Measurements from ENCODE around the gene SRSF2.
A peak's percentile ranks its signal among the peaks of the same experiment; 100 is the strongest.
"Not testable (repeated sequence)": the region's sequence is repeated elsewhere in the genome, so short reads cannot be mapped to it uniquely, and the experiment has no call there.

Gene SRSF2

DNA sequence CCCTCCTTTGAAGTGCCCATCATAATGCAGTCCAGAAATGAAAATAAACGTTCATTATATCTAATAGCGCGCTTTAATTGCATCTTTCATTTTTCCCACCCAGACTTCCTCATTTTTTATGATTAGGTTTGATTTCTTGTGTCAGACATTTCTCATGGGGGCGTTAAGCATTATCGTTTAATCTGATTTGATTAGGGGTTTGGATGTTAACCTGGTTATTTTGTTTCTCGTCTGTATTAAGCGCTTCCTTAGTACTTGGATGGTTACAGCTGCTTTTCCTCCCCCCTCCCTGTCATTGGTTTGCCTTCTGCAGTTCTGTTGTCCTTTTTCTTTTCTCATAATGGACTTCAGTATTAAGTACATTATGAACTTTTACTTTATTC lies 1.3 kb upstream of the SRSF2 start:
- DNase-seq (ENCODE audit: low read depth, low spot score) = no peak

GRCh38 chr17:76737676-76738467 lies 741 bp upstream of the SRSF2 start, which contains the start of gene MFSD11:
TSS of gene MFSD11 (plus strand) at chr17:76738119. CDS start at chr17:76738353, 234 bp downstream.
- peak; percentile 77 for DNase-seq (ENCODE audit: low read depth, low spot score)

- DNase-seq (ENCODE audit: low read depth, low spot score) = no peak
Observed at GRCh38 chr17:76736349-76737081, 616 bp downstream of the SRSF2 start.

DNA sequence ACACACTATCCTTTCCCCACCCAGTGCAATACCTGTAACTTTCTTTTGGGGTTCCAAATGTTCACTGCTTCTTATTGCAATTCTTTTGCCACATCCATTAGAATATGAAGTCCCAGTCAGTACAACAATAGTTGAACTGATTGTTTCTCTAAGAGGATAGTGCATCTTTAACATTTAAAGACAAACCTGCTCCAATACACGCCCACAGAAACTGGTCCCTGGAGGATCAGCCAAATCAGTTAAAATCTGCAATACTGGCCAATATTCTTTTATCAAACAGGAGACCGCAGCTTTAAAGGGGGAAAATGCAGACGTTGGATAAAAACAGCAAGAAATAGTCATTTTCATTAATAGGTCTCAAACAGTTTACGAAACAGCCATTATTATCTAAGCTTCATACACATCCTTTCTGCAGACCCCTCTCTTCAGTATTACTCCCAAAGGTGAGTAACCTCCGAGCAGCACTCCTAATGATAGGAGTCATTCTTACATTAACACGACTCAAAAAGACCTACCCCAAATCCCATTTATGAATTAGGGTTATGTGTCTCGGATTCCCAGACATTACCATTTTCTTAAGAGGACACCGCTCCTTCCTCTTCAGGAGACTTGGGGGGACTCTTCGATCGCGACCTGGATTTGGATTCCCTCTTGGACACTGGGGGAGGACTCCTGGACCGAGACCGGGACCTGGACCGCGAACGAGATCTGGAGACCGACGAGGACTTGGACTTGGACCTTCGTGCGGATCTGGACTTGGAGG lies 1.4 kb downstream of the SRSF2 start:
- DNase-seq (ENCODE audit: low read depth, low spot score) = no peak

GRCh38 chr17:76735006-76735405 lies 2.1 kb downstream of the SRSF2 start:
- DNase-seq (ENCODE audit: low read depth, low spot score) = no peak

- DNase-seq (ENCODE audit: low read depth, low spot score) = no peak
Observed at GRCh38 chr17:76734080-76734840, 2.9 kb downstream of the SRSF2 start.

GRCh38 chr17:76733618-76733957 lies 3.5 kb downstream of the SRSF2 start:
- DNase-seq (ENCODE audit: low read depth, low spot score) = no peak

DNA sequence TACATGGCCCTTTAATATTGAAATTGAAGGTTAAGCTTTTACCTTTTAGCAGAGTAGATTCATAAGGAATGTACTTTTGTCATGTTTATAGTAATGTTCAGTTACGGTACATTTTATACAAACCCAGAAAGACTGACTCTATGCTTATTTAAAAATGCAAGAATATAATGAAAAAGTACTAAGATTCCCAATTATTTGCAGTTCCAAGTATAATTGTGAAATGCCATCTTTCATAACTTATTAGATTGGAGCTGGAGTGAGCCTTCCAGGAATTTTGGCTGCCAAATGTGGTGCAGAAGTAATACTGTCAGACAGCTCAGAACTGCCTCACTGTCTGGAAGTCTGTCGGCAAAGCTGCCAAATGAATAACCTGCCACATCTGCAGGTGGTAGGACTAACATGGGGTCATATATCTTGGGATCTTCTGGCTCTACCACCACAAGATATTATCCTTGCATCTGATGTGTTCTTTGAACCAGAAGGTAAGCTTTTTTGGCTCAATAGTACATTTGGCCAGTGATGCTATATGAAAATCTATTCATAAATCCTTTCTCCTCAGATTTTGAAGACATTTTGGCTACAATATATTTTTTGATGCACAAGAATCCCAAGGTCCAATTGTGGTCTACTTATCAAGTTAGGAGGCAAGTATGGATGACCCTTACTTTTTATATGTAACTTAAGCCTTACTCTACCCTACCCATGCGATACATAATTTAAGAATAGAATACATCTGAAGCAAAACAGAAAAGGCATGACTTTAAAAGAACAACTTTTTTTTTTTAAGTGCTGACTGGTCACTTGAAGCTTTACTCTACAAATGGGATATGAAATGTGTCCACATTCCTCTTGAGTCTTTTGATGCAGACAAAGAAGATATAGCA lies 4.2 kb downstream of the SRSF2 start:
- no peak for DNase-seq (ENCODE audit: low read depth, low spot score)

GRCh38 chr17:76731800-76732733 lies 5.1 kb downstream of the SRSF2 start:
- not testable (repeated sequence) for DNase-seq (ENCODE audit: low read depth, low spot score)

DNA sequence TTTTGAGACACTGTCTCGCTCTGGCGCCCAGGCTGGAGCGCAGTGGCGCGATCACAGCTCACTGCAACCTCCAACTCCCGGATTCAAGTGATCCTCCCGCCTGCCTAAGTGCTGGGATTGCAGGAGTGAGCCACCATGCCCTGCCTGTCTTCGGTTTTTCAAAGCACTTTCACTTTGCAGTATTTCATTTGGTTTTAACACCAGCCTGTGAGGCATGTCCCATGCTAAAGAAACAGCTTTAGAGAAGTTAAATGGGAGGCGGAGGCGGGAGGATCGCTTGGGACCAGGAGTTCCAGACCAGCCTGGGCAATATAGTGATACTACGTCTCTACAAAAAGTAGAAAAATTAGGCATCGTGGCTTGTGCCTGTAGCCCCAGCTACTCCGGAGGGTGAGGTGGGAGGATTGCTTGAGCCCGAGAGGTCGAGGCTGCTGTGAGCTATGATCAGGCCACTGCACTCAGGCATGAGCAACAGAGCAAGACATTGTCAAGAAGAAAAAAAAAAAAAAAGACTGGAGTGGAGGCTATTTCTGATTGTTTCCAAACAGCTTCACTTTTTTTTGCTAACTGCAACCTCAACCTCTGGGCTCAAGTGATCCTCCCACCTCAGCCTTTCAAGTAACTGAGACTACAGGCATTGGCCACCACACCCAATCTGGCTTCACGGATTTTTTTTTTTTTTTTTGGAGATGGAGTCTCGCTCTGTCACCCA lies 9.2 kb downstream of the SRSF2 start:
- no peak for DNase-seq (ENCODE audit: low read depth, low spot score)

DNA sequence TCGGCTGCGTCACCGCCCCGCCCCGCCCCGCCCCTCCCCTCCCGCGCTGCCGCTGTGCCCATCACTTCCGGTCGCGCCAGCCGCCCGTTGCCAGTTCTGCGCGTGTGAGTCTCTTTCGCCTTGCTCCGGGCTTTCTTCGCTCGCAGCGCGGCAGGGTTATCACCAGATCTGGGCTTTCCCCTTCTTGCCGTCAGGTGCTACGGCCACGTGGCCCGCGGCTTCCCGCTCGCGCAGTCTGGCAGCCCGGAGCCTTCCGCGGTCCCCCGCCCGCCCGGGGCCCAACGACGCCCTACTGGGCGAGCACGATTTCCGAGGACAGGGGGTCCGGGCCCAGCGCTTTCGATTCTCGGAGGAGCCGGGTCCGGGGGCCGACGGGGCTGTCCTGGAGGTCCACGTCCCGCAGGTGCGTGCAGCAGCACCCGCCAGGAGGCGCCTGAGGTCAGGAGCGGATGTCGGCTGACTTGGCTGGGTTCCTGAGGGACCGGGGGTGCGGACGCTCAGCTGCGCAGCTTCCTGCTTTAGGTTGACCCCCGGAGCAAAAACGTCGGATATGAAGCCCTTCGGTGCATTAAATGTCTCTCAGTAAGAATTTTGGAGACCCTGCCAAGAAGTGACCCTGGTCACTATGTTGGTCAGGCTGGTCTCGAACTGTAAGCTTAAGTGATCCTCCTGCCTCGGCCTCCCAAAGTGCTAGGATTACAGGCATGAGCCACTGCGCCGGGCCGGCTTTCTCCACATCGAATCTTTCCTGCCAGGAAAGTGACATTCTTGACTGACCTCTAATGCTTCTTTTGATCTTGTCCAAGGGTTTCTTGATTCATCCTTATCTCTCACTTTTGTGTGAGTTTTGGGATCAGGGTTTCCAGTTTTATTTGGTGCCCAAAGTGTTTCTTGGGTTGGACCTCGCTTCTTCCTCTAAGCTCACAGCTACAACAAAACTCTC lies 10.1 kb downstream of the SRSF2 start, which contains the start of gene METTL23:
TSS of gene METTL23 (plus strand) at position 64 of the 943 bp plus-strand sequence. CDS start 2,872 bp downstream, outside the sequence.
- no peak for DNase-seq (ENCODE audit: low read depth, low spot score)

GRCh38 chr17:76726231-76726775 lies 10.8 kb downstream of the SRSF2 start, which contains the start of gene JMJD6:
TSS of gene JMJD6 (minus strand) at chr17:76726606. CDS start at chr17:76726475, 131 bp downstream.
- peak; percentile 86 for DNase-seq (ENCODE audit: low read depth, low spot score)

- DNase-seq (ENCODE audit: low read depth, low spot score) = no peak
Observed at GRCh38 chr17:76725580-76726230, 11.4 kb downstream of the SRSF2 start.

- DNase-seq (ENCODE audit: low read depth, low spot score) = no peak
Observed at GRCh38 chr17:76723812-76724211, 13.3 kb downstream of the SRSF2 start.

- DNase-seq (ENCODE audit: low read depth, low spot score) = not testable (repeated sequence)
Observed at GRCh38 chr17:76722977-76723376, 14.2 kb downstream of the SRSF2 start.

GRCh38 chr17:76722279-76722678 lies 14.9 kb downstream of the SRSF2 start:
- no peak for DNase-seq (ENCODE audit: low read depth, low spot score)

- no peak for DNase-seq (ENCODE audit: low read depth, low spot score)
Observed at GRCh38 chr17:76721463-76721862, 15.7 kb downstream of the SRSF2 start.
